Measurements from ENCODE around the gene MAST3. TPM values are rescaled to one million over a fixed set of nuclear protein-coding genes. Genes with fewer than 3 reads are reported as not detected.

MAST3 gene
- total and polyA plus RNA-seq, 2 of the 13 experiments (the other 11 are each of a cell fraction or from before 2014, with no cell fraction given) = 4.1 to 4.6 TPM

DNA sequence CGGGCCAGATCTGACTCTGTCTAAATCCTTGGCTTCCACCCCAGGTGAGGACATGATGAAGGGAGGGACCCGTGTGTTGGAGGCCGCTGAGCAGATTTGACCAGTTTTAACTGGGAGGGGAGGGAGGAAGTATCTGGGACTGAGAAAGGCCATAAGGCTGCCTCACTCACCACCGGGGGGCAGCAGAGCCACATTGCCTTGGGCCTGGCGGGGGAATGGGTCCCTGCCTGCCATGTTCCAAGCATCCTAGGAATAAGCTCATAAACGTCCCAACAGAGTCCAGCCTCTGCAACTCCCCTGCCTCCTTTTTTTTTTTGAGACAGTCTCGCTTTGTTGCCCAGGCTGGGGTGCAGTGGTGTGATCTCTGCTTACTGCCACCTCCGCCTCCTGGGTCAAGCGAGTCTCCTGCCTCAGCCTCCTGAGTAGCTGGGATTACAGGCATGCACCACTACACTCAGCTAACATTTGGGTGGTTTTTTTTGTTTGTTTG, 15.5 kb downstream of the MAST3 start (continued):
- TF ChIP-seq ZNF224 (CRISPR knock-in tag; IDR thresholded peaks at IDR 0.05) (no peak), MIXL1 (CRISPR knock-in tag; IDR thresholded peaks at IDR 0.05) (no peak; the same call in 1 of the 2 replicates), CBX2 (IDR thresholded peaks at IDR 0.05; ENCODE audit: low read depth, low read length) (no peak), CBX2 (CRISPR knock-in tag; IDR thresholded peaks at IDR 0.05; ENCODE audit: low read depth) (no peak), SYNCRIP (IDR thresholded peaks at IDR 0.05; ENCODE audit: insufficient read depth, low read depth, low read length) (no peak), ARHGAP35 (CRISPR knock-in tag; IDR thresholded peaks at IDR 0.05; ENCODE audit: borderline replicate concordance) (no peak), ZNF577 (CRISPR knock-in tag; IDR thresholded peaks at IDR 0.05; ENCODE audit: borderline replicate concordance, low read depth) (no peak), ZNF768 (CRISPR knock-in tag; IDR thresholded peaks at IDR 0.05) (no peak), ZNF776 (CRISPR knock-in tag; IDR thresholded peaks at IDR 0.05) (no peak), ZNF747 (CRISPR knock-in tag; IDR thresholded peaks at IDR 0.05; ENCODE audit: borderline replicate concordance) (0 out of 2 replicates have a peak, but pooled peaks have one; percentile 57), MATR3 (CRISPR knock-in tag; IDR thresholded peaks at IDR 0.05) (no peak), ZNF282 (IDR thresholded peaks at IDR 0.05; ENCODE audit: partially characterized antibody) (no peak), ZNF367 (CRISPR knock-in tag; IDR thresholded peaks at IDR 0.05; ENCODE audit: borderline replicate concordance) (no peak), ZNF772 (CRISPR knock-in tag; IDR thresholded peaks at IDR 0.05) (no peak), FOXA1 (IDR thresholded peaks at IDR 0.05) (no peak), FOXA1 (CRISPR knock-in tag; IDR thresholded peaks at IDR 0.05) (no peak), RAD21 (CRISPR knock-in tag; IDR thresholded peaks at IDR 0.05) (peak; percentile 86), HOXA9 (CRISPR knock-in tag; IDR thresholded peaks at IDR 0.05; ENCODE audit: borderline replicate concordance) (no peak), PLRG1 (conservative IDR thresholded peaks at IDR 0.05) (no peak), ZNF607 (CRISPR knock-in tag; IDR thresholded peaks at IDR 0.05; ENCODE audit: borderline replicate concordance) (no peak), DNMT3B (CRISPR knock-in tag; conservative IDR thresholded peaks at IDR 0.05) (no peak), ZC3H13 (CRISPR knock-in tag; IDR thresholded peaks at IDR 0.05) (no peak), ZNF615 (CRISPR knock-in tag; IDR thresholded peaks at IDR 0.05; ENCODE audit: borderline replicate concordance) (no peak)
- TF ChIP-seq, protein P1, sequence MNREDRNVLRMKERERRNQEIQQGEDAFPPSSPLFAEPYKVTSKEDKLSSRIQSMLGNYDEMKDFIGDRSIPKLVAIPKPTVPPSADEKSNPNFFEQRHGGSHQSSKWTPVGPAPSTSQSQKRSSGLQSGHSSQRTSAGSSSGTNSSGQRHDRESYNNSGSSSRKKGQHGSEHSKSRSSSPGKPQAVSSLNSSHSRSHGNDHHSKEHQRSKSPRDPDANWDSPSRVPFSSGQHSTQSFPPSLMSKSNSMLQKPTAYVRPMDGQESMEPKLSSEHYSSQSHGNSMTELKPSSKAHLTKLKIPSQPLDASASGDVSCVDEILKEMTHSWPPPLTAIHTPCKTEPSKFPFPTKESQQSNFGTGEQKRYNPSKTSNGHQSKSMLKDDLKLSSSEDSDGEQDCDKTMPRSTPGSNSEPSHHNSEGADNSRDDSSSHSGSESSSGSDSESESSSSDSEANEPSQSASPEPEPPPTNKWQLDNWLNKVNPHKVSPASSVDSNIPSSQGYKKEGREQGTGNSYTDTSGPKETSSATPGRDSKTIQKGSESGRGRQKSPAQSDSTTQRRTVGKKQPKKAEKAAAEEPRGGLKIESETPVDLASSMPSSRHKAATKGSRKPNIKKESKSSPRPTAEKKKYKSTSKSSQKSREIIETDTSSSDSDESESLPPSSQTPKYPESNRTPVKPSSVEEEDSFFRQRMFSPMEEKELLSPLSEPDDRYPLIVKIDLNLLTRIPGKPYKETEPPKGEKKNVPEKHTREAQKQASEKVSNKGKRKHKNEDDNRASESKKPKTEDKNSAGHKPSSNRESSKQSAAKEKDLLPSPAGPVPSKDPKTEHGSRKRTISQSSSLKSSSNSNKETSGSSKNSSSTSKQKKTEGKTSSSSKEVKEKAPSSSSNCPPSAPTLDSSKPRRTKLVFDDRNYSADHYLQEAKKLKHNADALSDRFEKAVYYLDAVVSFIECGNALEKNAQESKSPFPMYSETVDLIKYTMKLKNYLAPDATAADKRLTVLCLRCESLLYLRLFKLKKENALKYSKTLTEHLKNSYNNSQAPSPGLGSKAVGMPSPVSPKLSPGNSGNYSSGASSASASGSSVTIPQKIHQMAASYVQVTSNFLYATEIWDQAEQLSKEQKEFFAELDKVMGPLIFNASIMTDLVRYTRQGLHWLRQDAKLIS (CRISPR knock-in tag; IDR thresholded peaks at IDR 0.05) = 0 out of 2 replicates have a peak, but pooled peaks have one; percentile 47
- TF ChIP-seq, protein P2, sequence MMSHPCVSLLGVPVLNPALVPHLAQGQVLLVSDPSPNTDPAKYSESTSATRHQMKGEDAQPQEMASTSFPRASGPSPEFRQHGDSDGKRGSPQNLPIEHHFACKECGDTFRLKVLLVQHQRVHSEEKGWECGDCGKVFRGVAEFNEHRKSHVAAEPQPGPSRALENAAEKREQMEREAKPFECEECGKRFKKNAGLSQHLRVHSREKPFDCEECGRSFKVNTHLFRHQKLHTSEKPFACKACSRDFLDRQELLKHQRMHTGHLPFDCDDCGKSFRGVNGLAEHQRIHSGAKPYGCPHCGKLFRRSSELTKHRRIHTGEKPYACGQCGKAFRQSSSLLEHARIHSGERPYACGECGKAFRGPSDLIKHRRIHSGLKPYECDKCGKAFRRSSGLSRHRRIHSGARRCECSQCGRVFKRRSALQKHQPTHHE (CRISPR knock-in tag; IDR thresholded peaks at IDR 0.05; ENCODE audit: borderline replicate concordance) = no peak
- TF ChIP-seq, protein P3, sequence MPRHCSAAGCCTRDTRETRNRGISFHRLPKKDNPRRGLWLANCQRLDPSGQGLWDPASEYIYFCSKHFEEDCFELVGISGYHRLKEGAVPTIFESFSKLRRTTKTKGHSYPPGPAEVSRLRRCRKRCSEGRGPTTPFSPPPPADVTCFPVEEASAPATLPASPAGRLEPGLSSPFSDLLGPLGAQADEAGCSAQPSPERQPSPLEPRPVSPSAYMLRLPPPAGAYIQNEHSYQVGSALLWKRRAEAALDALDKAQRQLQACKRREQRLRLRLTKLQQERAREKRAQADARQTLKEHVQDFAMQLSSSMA (CRISPR knock-in tag; IDR thresholded peaks at IDR 0.05) = 0 out of 2 replicates have a peak, but pooled peaks have one; percentile 46
- TF ChIP-seq, protein P4, sequence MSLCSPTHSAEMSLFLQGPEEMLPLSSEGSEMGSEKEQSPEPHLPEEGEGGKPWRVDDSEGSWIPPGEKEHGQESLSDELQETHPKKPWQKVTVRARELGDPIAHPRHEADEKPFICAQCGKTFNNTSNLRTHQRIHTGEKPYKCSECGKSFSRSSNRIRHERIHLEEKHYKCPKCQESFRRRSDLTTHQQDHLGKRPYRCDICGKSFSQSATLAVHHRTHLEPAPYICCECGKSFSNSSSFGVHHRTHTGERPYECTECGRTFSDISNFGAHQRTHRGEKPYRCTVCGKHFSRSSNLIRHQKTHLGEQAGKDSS (CRISPR knock-in tag; IDR thresholded peaks at IDR 0.05; ENCODE audit: borderline replicate concordance, low read depth) = no peak

Data from HepG2 (cell line).